Measurements from ENCODE around the gene GLT1D1.

GLT1D1 gene

GRCh38 chr12:128856035-128856790 lies 2.9 kb downstream of the GLT1D1 start:
- POLR2A ChIA-PET, result no interaction called here
- Histone ChIP-seq H3K27ac (ENCODE audit: insufficient read depth in 1 of 2, low read depth in 1 of 2, low read length in 2 of 2, poor library complexity in 1 of 2, severe bottlenecking in 2 of 2) (no peak overlapping the region), H3K36me3 (ENCODE audit: control insufficient read depth in 4 of 4, insufficient read depth in 4 of 4, low read length in 3 of 4) (no peaks in the 10 kb centered on the region), H3K4me3 (ENCODE audit: control insufficient read depth in 1 of 7, extremely low read depth in 1 of 7, insufficient read depth in 4 of 7, low read depth in 2 of 7, low read length in 6 of 7) (no peak overlapping the region), H3K9me3 (ENCODE audit: control extremely low read depth in 1 of 5, control insufficient read depth in 4 of 5, insufficient read depth in 2 of 5, low read depth in 1 of 5, low read length in 4 of 5) (no peaks in the 10 kb centered on the region), H3K4me1 (ENCODE audit: control extremely low read depth in 1 of 4, control insufficient read depth in 4 of 4, insufficient read depth in 4 of 4, low read length in 3 of 4) (peaks cover 0 to 10% (median 5%) of the 10 kb centered on the region in 4 experiments), H3K27me3 (replicated peaks in 2 of 5; ENCODE audit: control insufficient read depth in 4 of 5, insufficient read depth in 5 of 5, low read length in 4 of 5) (peaks cover 2 to 72% (median 23%) of the 10 kb centered on the region in 5 experiments)
- 95% methylated on average over 8 of the region's 9 CpGs for WGBS (ENCODE audit: insufficient coverage)
- CTCF ChIA-PET, result no interaction called here
- DNase-seq, result no peak

- Histone ChIP-seq H3K27me3 (replicated peaks in 2 of 5; ENCODE audit: control insufficient read depth in 4 of 5, insufficient read depth in 5 of 5, low read length in 4 of 5) (peaks cover 2 to 67% (median 23%) of the 10 kb centered on the region in 5 experiments), H3K4me1 (ENCODE audit: control extremely low read depth in 1 of 4, control insufficient read depth in 4 of 4, insufficient read depth in 4 of 4, low read length in 3 of 4) (peaks cover 0 to 10% (median 5%) of the 10 kb centered on the region in 4 experiments), H3K4me3 (ENCODE audit: control insufficient read depth in 1 of 7, extremely low read depth in 1 of 7, insufficient read depth in 4 of 7, low read depth in 2 of 7, low read length in 6 of 7) (no peak overlapping the region), H3K27ac (ENCODE audit: insufficient read depth in 1 of 2, low read depth in 1 of 2, low read length in 2 of 2, poor library complexity in 1 of 2, severe bottlenecking in 2 of 2) (no peak overlapping the region), H3K36me3 (ENCODE audit: control insufficient read depth in 4 of 4, insufficient read depth in 4 of 4, low read length in 3 of 4) (no peaks in the 10 kb centered on the region), H3K9me3 (ENCODE audit: control extremely low read depth in 1 of 5, control insufficient read depth in 4 of 5, insufficient read depth in 2 of 5, low read depth in 1 of 5, low read length in 4 of 5) (no peaks in the 10 kb centered on the region)
- DNase-seq, result no peak
- CTCF ChIA-PET, result interaction anchor here (1.1 kb wide), 1 partner anchor 33 kb away, joined by 3 read pairs; the partner anchor contains the start of gene SLC15A4
- POLR2A ChIA-PET, result no interaction called here
- WGBS (ENCODE audit: insufficient coverage), result 100% methylated on average over 5 of the region's 7 CpGs
Observed at GRCh38 chr12:128856791-128857078, 3.5 kb downstream of the GLT1D1 start.

GRCh38 chr12:128857133-128857763 lies 4.0 kb downstream of the GLT1D1 start:
- peaks cover 2 to 62% (median 22%) of the 10 kb centered on the region in 5 experiments for H3K27me3 ChIP-seq (replicated peaks in 2 of 5; ENCODE audit: control insufficient read depth in 4 of 5, insufficient read depth in 5 of 5, low read length in 4 of 5)
- H3K36me3 ChIP-seq (ENCODE audit: control insufficient read depth in 4 of 4, insufficient read depth in 4 of 4, low read length in 3 of 4), result no peaks in the 10 kb centered on the region
- H3K4me1 ChIP-seq (ENCODE audit: control extremely low read depth in 1 of 4, control insufficient read depth in 4 of 4, insufficient read depth in 4 of 4, low read length in 3 of 4), result peaks cover 0 to 10% (median 5%) of the 10 kb centered on the region in 4 experiments
- DNase-seq, result peak in 2 of 3 donors; percentile 34 to 35
- WGBS (ENCODE audit: insufficient coverage), result 47% methylated on average over 6 of the region's 9 CpGs
- ChIA-PET CTCF (interaction anchor here (1.1 kb wide), 1 partner anchor 33 kb away, joined by 3 read pairs; the partner anchor contains the start of gene SLC15A4), POLR2A (no interaction called here)
- H3K4me3 ChIP-seq (ENCODE audit: control insufficient read depth in 1 of 7, extremely low read depth in 1 of 7, insufficient read depth in 4 of 7, low read depth in 2 of 7, low read length in 6 of 7), result no peak overlapping the region
- no peaks in the 10 kb centered on the region for H3K9me3 ChIP-seq (ENCODE audit: control extremely low read depth in 1 of 5, control insufficient read depth in 4 of 5, insufficient read depth in 2 of 5, low read depth in 1 of 5, low read length in 4 of 5)
- H3K27ac ChIP-seq (ENCODE audit: insufficient read depth in 1 of 2, low read depth in 1 of 2, low read length in 2 of 2, poor library complexity in 1 of 2, severe bottlenecking in 2 of 2), result no peak overlapping the region

GRCh38 chr12:128859311-128859710 lies 6.0 kb downstream of the GLT1D1 start:
- WGBS (ENCODE audit: insufficient coverage), result 90% methylated on average over 9 of the region's 9 CpGs

GRCh38 chr12:128861226-128862016 lies 8.1 kb downstream of the GLT1D1 start:
- 83% methylated on average over 15 of the region's 15 CpGs for WGBS (ENCODE audit: insufficient coverage)
- no peak overlapping the region for H3K27ac ChIP-seq (ENCODE audit: insufficient read depth in 1 of 2, low read depth in 1 of 2, low read length in 2 of 2, poor library complexity in 1 of 2, severe bottlenecking in 2 of 2)
- no peak for DNase-seq
- CTCF ChIA-PET, result no interaction called here
- no peaks in the 10 kb centered on the region for H3K36me3 ChIP-seq (ENCODE audit: control insufficient read depth in 4 of 4, insufficient read depth in 4 of 4, low read length in 3 of 4)
- H3K27me3 ChIP-seq (replicated peaks in 2 of 5; ENCODE audit: control insufficient read depth in 4 of 5, insufficient read depth in 5 of 5, low read length in 4 of 5), result peaks cover 0 to 29% (median 2%) of the 10 kb centered on the region in 5 experiments
- no peak overlapping the region for H3K4me3 ChIP-seq (ENCODE audit: control insufficient read depth in 1 of 7, extremely low read depth in 1 of 7, insufficient read depth in 4 of 7, low read depth in 2 of 7, low read length in 6 of 7)
- POLR2A ChIA-PET, result no interaction called here
- peaks cover 0 to 2% (median 0%) of the 10 kb centered on the region in 4 experiments for H3K4me1 ChIP-seq (ENCODE audit: control extremely low read depth in 1 of 4, control insufficient read depth in 4 of 4, insufficient read depth in 4 of 4, low read length in 3 of 4)
- no peaks in the 10 kb centered on the region for H3K9me3 ChIP-seq (ENCODE audit: control extremely low read depth in 1 of 5, control insufficient read depth in 4 of 5, insufficient read depth in 2 of 5, low read depth in 1 of 5, low read length in 4 of 5)

More at GRCh38 chr12:128859311-128859710, 6.0 kb downstream of the GLT1D1 start:
- ChIA-PET POLR2A (no interaction called here), CTCF (interaction anchor here (1.4 kb wide), 1 partner anchor 9 kb away, joined by 4 read pairs; no protein-coding TSS in a partner anchor)
- Histone ChIP-seq H3K4me1 (ENCODE audit: control extremely low read depth in 1 of 4, control insufficient read depth in 4 of 4, insufficient read depth in 4 of 4, low read length in 3 of 4) (peaks cover 0 to 2% (median 0%) of the 10 kb centered on the region in 4 experiments), H3K27me3 (replicated peaks in 2 of 5; ENCODE audit: control insufficient read depth in 4 of 5, insufficient read depth in 5 of 5, low read length in 4 of 5) (peaks cover 2 to 49% (median 15%) of the 10 kb centered on the region in 5 experiments), H3K9me3 (ENCODE audit: control extremely low read depth in 1 of 5, control insufficient read depth in 4 of 5, insufficient read depth in 2 of 5, low read depth in 1 of 5, low read length in 4 of 5) (no peaks in the 10 kb centered on the region), H3K4me3 (ENCODE audit: control insufficient read depth in 1 of 7, extremely low read depth in 1 of 7, insufficient read depth in 4 of 7, low read depth in 2 of 7, low read length in 6 of 7) (no peak overlapping the region), H3K27ac (ENCODE audit: insufficient read depth in 1 of 2, low read depth in 1 of 2, low read length in 2 of 2, poor library complexity in 1 of 2, severe bottlenecking in 2 of 2) (no peak overlapping the region), H3K36me3 (ENCODE audit: control insufficient read depth in 4 of 4, insufficient read depth in 4 of 4, low read length in 3 of 4) (no peaks in the 10 kb centered on the region)
- no peak for DNase-seq

- POLR2A ChIA-PET, result no interaction called here
- Histone ChIP-seq H3K9me3 (ENCODE audit: control extremely low read depth in 1 of 5, control insufficient read depth in 4 of 5, insufficient read depth in 2 of 5, low read depth in 1 of 5, low read length in 4 of 5) (no peaks in the 10 kb centered on the region), H3K27me3 (replicated peaks in 2 of 5; ENCODE audit: control insufficient read depth in 4 of 5, insufficient read depth in 5 of 5, low read length in 4 of 5) (peaks cover 0 to 20% (median 0%) of the 10 kb centered on the region in 5 experiments), H3K4me3 (ENCODE audit: control insufficient read depth in 1 of 7, extremely low read depth in 1 of 7, insufficient read depth in 4 of 7, low read depth in 2 of 7, low read length in 6 of 7) (no peak overlapping the region), H3K27ac (ENCODE audit: insufficient read depth in 1 of 2, low read depth in 1 of 2, low read length in 2 of 2, poor library complexity in 1 of 2, severe bottlenecking in 2 of 2) (no peak overlapping the region), H3K36me3 (ENCODE audit: control insufficient read depth in 4 of 4, insufficient read depth in 4 of 4, low read length in 3 of 4) (no peaks in the 10 kb centered on the region), H3K4me1 (ENCODE audit: control extremely low read depth in 1 of 4, control insufficient read depth in 4 of 4, insufficient read depth in 4 of 4, low read length in 3 of 4) (no peaks in the 10 kb centered on the region)
- CTCF ChIA-PET, result no interaction called here
- no peak for DNase-seq
- 92% methylated on average over 11 of the region's 11 CpGs for WGBS (ENCODE audit: insufficient coverage)
Observed at GRCh38 chr12:128863957-128864356, 10.7 kb downstream of the GLT1D1 start.

All from common myeloid progenitor, CD34-positive (primary cell).